A673 (cell line): ENCODE results near the gene KLF17.

Source experiments
- EZH2 ChIP-seq: fragments of 200-600 bp; sonication (generic); IDR thresholded peaks from 2 replicates; pipeline ENCODE4 v1.6.1; 2017; ENCODE audit warnings: borderline replicate concordance, low read depth, mild to moderate bottlenecking, mixed read lengths, antibody characterized with exemption, low read length; ENCODE audit not compliant: poor library complexity, severe bottlenecking
- TF ChIP-seq, protein P1 (sequence below): fragments of 300-800, 200-600 bp; sonication (generic); conservative IDR thresholded peaks from 2 replicates; pipeline ENCODE4 v1.5.1; 2017; ENCODE audit warnings: low read depth, mild to moderate bottlenecking, antibody characterized with exemption, low read length, moderate library complexity, mixed read lengths

DNA sequence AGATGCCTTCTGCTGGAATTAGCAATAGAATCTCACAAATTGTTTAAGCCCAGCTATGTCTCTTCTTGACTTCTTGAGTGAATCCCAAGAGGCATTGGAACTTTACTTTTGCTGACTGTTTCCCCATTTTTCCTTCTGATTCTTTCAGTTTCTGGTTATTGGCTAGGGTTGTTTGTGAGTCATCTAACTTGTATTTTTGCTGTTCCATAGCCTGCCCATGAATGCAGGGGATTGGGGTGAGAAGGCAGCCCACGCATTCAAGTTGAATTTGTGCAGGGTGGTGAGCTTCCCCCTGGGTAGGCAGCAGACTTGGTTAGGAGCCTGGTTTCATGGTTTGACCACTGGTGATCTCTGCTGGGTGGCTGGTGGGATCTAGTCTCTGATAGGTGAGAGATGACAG, 10.4 kb upstream of the KLF17 start:
- TF ChIP-seq, protein P1, sequence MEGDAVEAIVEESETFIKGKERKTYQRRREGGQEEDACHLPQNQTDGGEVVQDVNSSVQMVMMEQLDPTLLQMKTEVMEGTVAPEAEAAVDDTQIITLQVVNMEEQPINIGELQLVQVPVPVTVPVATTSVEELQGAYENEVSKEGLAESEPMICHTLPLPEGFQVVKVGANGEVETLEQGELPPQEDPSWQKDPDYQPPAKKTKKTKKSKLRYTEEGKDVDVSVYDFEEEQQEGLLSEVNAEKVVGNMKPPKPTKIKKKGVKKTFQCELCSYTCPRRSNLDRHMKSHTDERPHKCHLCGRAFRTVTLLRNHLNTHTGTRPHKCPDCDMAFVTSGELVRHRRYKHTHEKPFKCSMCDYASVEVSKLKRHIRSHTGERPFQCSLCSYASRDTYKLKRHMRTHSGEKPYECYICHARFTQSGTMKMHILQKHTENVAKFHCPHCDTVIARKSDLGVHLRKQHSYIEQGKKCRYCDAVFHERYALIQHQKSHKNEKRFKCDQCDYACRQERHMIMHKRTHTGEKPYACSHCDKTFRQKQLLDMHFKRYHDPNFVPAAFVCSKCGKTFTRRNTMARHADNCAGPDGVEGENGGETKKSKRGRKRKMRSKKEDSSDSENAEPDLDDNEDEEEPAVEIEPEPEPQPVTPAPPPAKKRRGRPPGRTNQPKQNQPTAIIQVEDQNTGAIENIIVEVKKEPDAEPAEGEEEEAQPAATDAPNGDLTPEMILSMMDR = no peak
- TF ChIP-seq EZH2 = no peak
